K562 (cell line): ENCODE results near the gene MFSD12. TPM values are rescaled to one million over a fixed set of nuclear protein-coding genes. Genes with fewer than 3 reads are reported as not detected.

Experiments used
- BRD4 ChIP-seq: fragments of 200-600 bp; sonication (generic); IDR thresholded peaks from 2 replicates; pipeline ENCODE4 v1.6.1; 2017; ENCODE audit warnings: inconsistent platforms
- CBX1 ChIP-seq: sonication (generic); IDR thresholded peaks from 2 replicates; pipeline ENCODE4 v1.6.1; 2016; ENCODE audit warnings: antibody characterized with exemption, low read depth, mild to moderate bottlenecking
- CREM ChIP-seq: IDR thresholded peaks from 2 replicates; pipeline ENCODE4 v1.6.1; 2014; ENCODE audit warnings: antibody characterized with exemption, low read depth
- EHMT2 ChIP-seq: fragments of 450-650 bp; IDR thresholded peaks from 2 replicates; pipeline ENCODE4 v1.6.1; 2018; ENCODE audit warnings: antibody characterized with exemption
- EP400 ChIP-seq: fragments of 450-650 bp; IDR thresholded peaks from 2 replicates; pipeline ENCODE4 v1.6.1; 2017; ENCODE audit warnings: antibody characterized with exemption, mild to moderate bottlenecking, moderate library complexity
- FOSL1 ChIP-seq: fragments of 200-800 bp; sonication (Bioruptor generic); conservative IDR thresholded peaks from 2 replicates; pipeline ENCODE4 v1.6.1; 2016; ENCODE audit warnings: missing genetic modification characterization, missing compliant biosample characterization
- HCFC1 ChIP-seq: IDR thresholded peaks from 2 replicates; pipeline ENCODE4 v1.6.1; 2012; ENCODE audit warnings: low read depth, low read length, improper control_type of control experiment
- HDAC1 ChIP-seq, 2 experiments: fragments of 450-650 bp; IDR thresholded peaks; 2 replicates each; pipeline ENCODE4 v1.6.1; 2016 to 2017; ENCODE audit warnings: inconsistent platforms in 1 of 2, mild to moderate bottlenecking in 1 of 2, moderate library complexity in 1 of 2
- KDM1A ChIP-seq, 2 experiments: fragments of 450-650 bp; IDR thresholded peaks; 2 replicates each; pipeline ENCODE4 v1.6.1; 2016; ENCODE audit warnings: mild to moderate bottlenecking in 2 of 2
- KLF16 ChIP-seq: IDR thresholded peaks from 2 replicates; pipeline ENCODE4 v1.6.1; 2016; ENCODE audit warnings: antibody characterized with exemption
- PHF21A ChIP-seq: fragments of 450-650 bp; IDR thresholded peaks from 2 replicates; pipeline ENCODE4 v1.6.1; 2017; ENCODE audit warnings: low read depth, borderline replicate concordance
- POLR2G ChIP-seq: fragments of 200-400 bp; formaldehyde crosslinking; IDR thresholded peaks from 2 replicates; pipeline ENCODE4 v1.6.1; 2017; ENCODE audit warnings: low read depth, mild to moderate bottlenecking, antibody characterized with exemption, low read length, moderate library complexity
- PTBP1 ChIP-seq: fragments of 200-400 bp; formaldehyde crosslinking; IDR thresholded peaks from 2 replicates; pipeline ENCODE4 v1.6.1; 2017; ENCODE audit warnings: low read depth, low read length
- RAD51 ChIP-seq: fragments of 450-650 bp; IDR thresholded peaks from 2 replicates; pipeline ENCODE4 v1.7.1; 2016; ENCODE audit warnings: low read depth, mild to moderate bottlenecking, borderline replicate concordance
- SIX5 ChIP-seq, 2 experiments: IDR thresholded peaks; 2 replicates each; pipeline ENCODE4 v1.6.1; 2011; ENCODE audit warnings: low read length in 2 of 2, borderline replicate concordance in 1 of 2, low read depth in 1 of 2, mild to moderate bottlenecking in 1 of 2, moderate library complexity in 1 of 2; ENCODE audit not compliant: insufficient read depth in 1 of 2
- SMC3 ChIP-seq: conservative IDR thresholded peaks from 2 replicates; pipeline ENCODE4 v1.6.1; 2011; ENCODE audit warnings: low read depth, low read length, improper control_type of control experiment; ENCODE audit not compliant: insufficient read depth
- STAG1 ChIP-seq: sonication (generic); formaldehyde crosslinking; IDR thresholded peaks from 2 replicates; pipeline ENCODE4 v1.5.0; 2020; ENCODE audit warnings: missing genetic modification reagents, borderline replicate concordance
- THRAP3 ChIP-seq: fragments of 450-650 bp; IDR thresholded peaks from 2 replicates; pipeline ENCODE4 v1.6.1; 2016; ENCODE audit warnings: mild to moderate bottlenecking, inconsistent platforms, borderline replicate concordance
- ZNF232 ChIP-seq: sonication (generic); formaldehyde crosslinking; IDR thresholded peaks from 2 replicates; pipeline ENCODE4 v1.8.0; 2022; ENCODE audit warnings: mild to moderate bottlenecking, missing genetic modification reagents
- ZNF3 ChIP-seq: fragments of 250-450 bp; sonication (Bioruptor Pico); IDR thresholded peaks from 2 replicates; pipeline ENCODE4 v1.5.0; 2021; ENCODE audit warnings: mild to moderate bottlenecking, moderate library complexity
- ZNF311 ChIP-seq: fragments of 250-450 bp; sonication (Bioruptor Pico); IDR thresholded peaks from 2 replicates; pipeline ENCODE4 v1.4.0; 2020; ENCODE audit warnings: mild to moderate bottlenecking, moderate library complexity
- ZNF347 ChIP-seq: fragments of 450-650 bp; formaldehyde crosslinking; IDR thresholded peaks from 2 replicates; pipeline ENCODE4 v1.4.0; 2020; ENCODE audit warnings: low read depth, mild to moderate bottlenecking, moderate library complexity
- ZSCAN29 ChIP-seq: fragments of 450-650 bp; IDR thresholded peaks from 2 replicates; pipeline ENCODE4 v1.6.1; 2017
- polyA plus RNA-seq, 8 experiments: library from polyadenylated mRNA; depleted of rRNA in 4 of 8; stranded (reverse) in 5 of 8; unstranded in 3 of 8; fragments of >200 nt; fragmentation: Nextera tagmentation in 2 of 8; fragmentation: Illumina TruSeq in 1 of 8; extraction: Ambion mirVana in 2 of 8; extraction: Trizol in 1 of 8; gene quantifications; 2 replicates each; pipeline versions ENCODE4 v1.2.1 to v1.2.3, GENCODE V29; 2011 to 2014; ENCODE audit warnings: inconsistent platforms in 1 of 8, missing spikeins in 1 of 8
- total RNA-seq, 7 experiments: library from RNA; depleted of rRNA in 6 of 7; stranded (reverse); fragments of >200 nt in 6 of 7; fragmentation: Illumina TruSeq in 2 of 7; extraction: Trizol in 2 of 7; gene quantifications; 2 replicates each; pipeline versions ENCODE4 v1.2.1 to v1.2.3, GENCODE V29; 2011 to 2021; ENCODE audit warnings: low replicate concordance in 1 of 7
- TF ChIP-seq, protein P1 (sequence below), 3 experiments: IDR thresholded peaks in 2 of 3; conservative IDR thresholded peaks in 1 of 3; 2 replicates each; pipeline ENCODE4 v1.5.1; 2011 to 2012; ENCODE audit warnings: low read length in 3 of 3, mild to moderate bottlenecking in 3 of 3, control low read depth in 2 of 3, improper control_type of control experiment in 1 of 3, inconsistent platforms in 1 of 3, low read depth in 1 of 3, mixed read lengths in 1 of 3, moderate library complexity in 1 of 3; ENCODE audit not compliant: insufficient read depth in 2 of 3
- TF ChIP-seq, protein P2 (sequence below): fragments of 250-450 bp; sonication (Bioruptor Pico); IDR thresholded peaks from 2 replicates; pipeline ENCODE4 v1.5.0; 2020; ENCODE audit warnings: mild to moderate bottlenecking

MFSD12 gene
- total and polyA plus RNA-seq, 9 of the 15 experiments (the other 6 are each of a cell fraction or from before 2014, with no cell fraction given) = 0.69 to 112 (median 31.8) TPM

DNA sequence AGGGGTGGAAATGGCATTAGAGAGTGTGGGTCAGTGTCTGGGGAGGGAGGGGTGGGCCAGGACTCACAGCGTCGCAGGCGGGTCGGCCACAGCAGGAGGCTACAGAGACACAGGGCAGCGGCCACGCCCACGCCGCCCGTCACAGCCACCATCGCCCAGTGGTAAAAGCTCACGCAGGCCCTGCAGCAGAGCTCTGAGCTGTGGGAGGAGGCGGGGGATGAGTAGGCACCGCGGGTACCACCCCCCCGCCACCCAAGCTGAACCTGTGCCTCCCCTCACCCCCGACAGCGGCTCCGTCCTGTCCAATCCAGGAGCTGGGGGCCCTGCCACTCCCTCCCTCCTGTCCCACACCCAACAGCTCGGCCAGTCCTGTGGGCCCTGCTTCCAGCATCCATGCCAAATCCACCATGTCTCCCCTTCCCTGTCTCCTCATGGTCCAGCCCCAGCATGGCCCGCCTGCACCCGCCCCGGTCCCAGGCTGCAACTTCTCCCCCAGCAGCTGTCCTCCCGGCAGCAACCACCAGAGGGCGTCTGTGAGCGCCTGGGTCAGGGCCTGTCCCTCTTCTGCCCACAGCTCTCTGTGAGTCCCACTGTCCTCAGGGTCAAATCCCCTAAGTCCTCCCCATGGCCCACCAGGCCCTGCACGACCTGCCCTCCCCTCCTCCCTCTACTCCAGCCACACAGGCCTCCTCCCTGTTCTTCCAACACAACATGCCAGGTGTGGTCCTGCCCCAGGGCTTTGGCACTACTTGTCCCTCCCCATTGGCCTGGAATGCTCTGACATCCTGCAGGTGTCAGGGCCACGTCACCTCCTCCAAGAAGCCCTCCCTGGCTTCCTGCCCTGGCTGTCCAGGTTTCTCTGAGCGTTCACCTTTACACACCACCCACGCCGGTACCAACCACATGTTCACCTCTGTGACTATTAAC lies 12.4 kb downstream of the MFSD12 start (continued):
- TF ChIP-seq SIX5 (IDR thresholded peaks at IDR 0.05; ENCODE audit: borderline replicate concordance in 1 of 2, insufficient read depth in 1 of 2, low read depth in 1 of 2, low read length in 2 of 2) (no peak), POLR2G (peak; percentile 69), KDM1A (IDR thresholded peaks at IDR 0.05) (peak; percentile 50 to 84), PHF21A (no peak), BRD4 (no peak), RAD51 (no peak), EP400 (no peak), ZNF347 (CRISPR knock-in tag) (no peak), THRAP3 (peak; percentile 74; the same call in 1 of the 2 replicates), ZNF3 (CRISPR knock-in tag) (no peak), KLF16 (0 out of 2 replicates have a peak, but pooled peaks have one; percentile 16), HDAC1 (IDR thresholded peaks at IDR 0.05) (peak in 1 of 2 experiments; percentile 51; a peak in 1 of 4 replicates), ZSCAN29 (no peak), STAG1 (peak; percentile 81), SMC3 (peak; percentile 93), CBX1 (peak; percentile 32; the same call in 1 of the 2 replicates), FOSL1 (tag) (no peak), PTBP1 (0 out of 2 replicates have a peak, but pooled peaks have one; percentile 56), EHMT2 (no peak), ZNF311 (CRISPR knock-in tag) (no peak), ZNF232 (CRISPR knock-in tag) (no peak), CREM (peak; percentile 39; the same call in 1 of the 2 replicates), HCFC1 (peak; percentile 20; the same call in 1 of the 2 replicates)
- TF ChIP-seq, protein P1, sequence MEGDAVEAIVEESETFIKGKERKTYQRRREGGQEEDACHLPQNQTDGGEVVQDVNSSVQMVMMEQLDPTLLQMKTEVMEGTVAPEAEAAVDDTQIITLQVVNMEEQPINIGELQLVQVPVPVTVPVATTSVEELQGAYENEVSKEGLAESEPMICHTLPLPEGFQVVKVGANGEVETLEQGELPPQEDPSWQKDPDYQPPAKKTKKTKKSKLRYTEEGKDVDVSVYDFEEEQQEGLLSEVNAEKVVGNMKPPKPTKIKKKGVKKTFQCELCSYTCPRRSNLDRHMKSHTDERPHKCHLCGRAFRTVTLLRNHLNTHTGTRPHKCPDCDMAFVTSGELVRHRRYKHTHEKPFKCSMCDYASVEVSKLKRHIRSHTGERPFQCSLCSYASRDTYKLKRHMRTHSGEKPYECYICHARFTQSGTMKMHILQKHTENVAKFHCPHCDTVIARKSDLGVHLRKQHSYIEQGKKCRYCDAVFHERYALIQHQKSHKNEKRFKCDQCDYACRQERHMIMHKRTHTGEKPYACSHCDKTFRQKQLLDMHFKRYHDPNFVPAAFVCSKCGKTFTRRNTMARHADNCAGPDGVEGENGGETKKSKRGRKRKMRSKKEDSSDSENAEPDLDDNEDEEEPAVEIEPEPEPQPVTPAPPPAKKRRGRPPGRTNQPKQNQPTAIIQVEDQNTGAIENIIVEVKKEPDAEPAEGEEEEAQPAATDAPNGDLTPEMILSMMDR (IDR thresholded peaks at IDR 0.05 in 2 of 3, conservative IDR thresholded peaks at IDR 0.05 in 1 of 3; ENCODE audit: insufficient read depth in 2 of 3, low read depth in 1 of 3, low read length in 3 of 3) = peak; percentile 91 to 94 (median 94)
- TF ChIP-seq, protein P2, sequence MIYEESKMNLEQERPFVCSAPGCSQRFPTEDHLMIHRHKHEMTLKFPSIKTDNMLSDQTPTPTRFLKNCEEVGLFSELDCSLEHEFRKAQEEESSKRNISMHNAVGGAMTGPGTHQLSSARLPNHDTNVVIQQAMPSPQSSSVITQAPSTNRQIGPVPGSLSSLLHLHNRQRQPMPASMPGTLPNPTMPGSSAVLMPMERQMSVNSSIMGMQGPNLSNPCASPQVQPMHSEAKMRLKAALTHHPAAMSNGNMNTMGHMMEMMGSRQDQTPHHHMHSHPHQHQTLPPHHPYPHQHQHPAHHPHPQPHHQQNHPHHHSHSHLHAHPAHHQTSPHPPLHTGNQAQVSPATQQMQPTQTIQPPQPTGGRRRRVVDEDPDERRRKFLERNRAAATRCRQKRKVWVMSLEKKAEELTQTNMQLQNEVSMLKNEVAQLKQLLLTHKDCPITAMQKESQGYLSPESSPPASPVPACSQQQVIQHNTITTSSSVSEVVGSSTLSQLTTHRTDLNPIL (CRISPR knock-in tag) = no peak
